ENCODE results near the gene SLC35B1.

Gene SLC35B1

DNA sequence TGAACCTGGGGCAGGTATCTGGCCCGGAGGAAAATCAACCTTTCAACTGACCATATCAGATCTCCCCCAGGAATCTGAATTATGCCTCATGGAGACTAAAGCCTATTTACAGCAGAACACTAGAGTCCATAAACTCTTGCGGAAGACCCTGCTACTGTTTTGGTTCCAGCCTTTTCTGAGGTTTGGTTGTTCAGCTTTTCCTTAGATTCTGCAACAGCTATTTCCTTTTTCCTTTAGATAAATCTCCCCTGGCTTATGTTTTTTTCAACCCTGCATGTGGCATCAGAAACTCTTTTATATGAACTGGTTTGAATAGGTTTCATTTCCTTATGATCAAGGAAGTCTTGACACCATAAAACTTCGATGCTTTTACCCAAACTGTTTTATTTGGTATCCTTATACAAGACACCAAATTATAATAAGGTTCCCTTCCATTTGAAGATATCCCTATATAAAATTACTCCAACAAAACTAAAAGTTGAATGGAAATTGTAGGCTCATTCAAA is 43.0 kb downstream of the SLC35B1 start:
- no peak for DNase-seq

- no peak for DNase-seq
Observed at GRCh38 chr17:49659661-49660382, 47.9 kb downstream of the SLC35B1 start.

DNA sequence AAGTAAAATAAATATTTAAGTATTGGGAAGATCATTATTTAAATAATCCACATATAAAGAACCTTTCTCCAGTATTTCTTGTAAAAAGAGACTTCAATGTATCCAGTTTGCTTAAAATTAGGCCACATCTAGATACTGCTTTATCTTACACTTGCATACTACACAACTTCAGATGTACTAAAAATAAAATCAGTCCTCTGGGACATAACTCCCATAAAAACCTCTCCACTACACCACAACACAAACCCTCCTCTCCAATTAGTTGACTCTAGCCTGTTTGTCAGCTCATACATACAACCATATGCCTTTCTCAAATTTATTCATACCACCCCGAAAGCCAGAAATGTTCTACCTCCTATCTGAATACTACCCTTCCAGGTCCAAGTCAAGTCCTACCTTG is 51.5 kb downstream of the SLC35B1 start:
- no peak for DNase-seq

Data from NCI-H2029 (cell line).